Fibroblast of pulmonary artery (primary cell): Measurements from ENCODE around the gene ZNF627.

Source experiments
- DNase-seq: peaks from one replicate; pipeline ENCODE4 v3.0.0-alpha.2; 2010; ENCODE audit warnings: low read depth
- H3K4me3 ChIP-seq: replicated peaks from 2 replicates; pipeline ENCODE4 v1.5.1; 2011; ENCODE audit warnings: low read depth, mild to moderate bottlenecking, control low read depth, low read length, moderate library complexity
- TF ChIP-seq, protein P1 (sequence below): IDR thresholded peaks from 2 replicates; pipeline ENCODE4 v1.5.1; 2011; ENCODE audit warnings: mild to moderate bottlenecking, control low read depth, low read length, inconsistent platforms; ENCODE audit errors: missing control alignments

The ZNF627 gene

GRCh38 chr19:11639245-11639601, 41.9 kb downstream of the ZNF627 start:
- TF ChIP-seq, protein P1, sequence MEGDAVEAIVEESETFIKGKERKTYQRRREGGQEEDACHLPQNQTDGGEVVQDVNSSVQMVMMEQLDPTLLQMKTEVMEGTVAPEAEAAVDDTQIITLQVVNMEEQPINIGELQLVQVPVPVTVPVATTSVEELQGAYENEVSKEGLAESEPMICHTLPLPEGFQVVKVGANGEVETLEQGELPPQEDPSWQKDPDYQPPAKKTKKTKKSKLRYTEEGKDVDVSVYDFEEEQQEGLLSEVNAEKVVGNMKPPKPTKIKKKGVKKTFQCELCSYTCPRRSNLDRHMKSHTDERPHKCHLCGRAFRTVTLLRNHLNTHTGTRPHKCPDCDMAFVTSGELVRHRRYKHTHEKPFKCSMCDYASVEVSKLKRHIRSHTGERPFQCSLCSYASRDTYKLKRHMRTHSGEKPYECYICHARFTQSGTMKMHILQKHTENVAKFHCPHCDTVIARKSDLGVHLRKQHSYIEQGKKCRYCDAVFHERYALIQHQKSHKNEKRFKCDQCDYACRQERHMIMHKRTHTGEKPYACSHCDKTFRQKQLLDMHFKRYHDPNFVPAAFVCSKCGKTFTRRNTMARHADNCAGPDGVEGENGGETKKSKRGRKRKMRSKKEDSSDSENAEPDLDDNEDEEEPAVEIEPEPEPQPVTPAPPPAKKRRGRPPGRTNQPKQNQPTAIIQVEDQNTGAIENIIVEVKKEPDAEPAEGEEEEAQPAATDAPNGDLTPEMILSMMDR, result no peak
- H3K4me3 ChIP-seq, result no peak overlapping the region
- no peak for DNase-seq

- peak; percentile 89 for DNase-seq
- H3K4me3 ChIP-seq, result peak overlapping the region; percentile 74
- TF ChIP-seq, protein P1, result no peak
These were observed 42.6 kb downstream of the ZNF627 start for GRCh38 chr19:11639602-11640471.

- DNase-seq, result no peak
- no peak overlapping the region for H3K4me3 ChIP-seq
- TF ChIP-seq, protein P1, result no peak
These were observed 44.0 kb downstream of the ZNF627 start for GRCh38 chr19:11641244-11641643.

DNA sequence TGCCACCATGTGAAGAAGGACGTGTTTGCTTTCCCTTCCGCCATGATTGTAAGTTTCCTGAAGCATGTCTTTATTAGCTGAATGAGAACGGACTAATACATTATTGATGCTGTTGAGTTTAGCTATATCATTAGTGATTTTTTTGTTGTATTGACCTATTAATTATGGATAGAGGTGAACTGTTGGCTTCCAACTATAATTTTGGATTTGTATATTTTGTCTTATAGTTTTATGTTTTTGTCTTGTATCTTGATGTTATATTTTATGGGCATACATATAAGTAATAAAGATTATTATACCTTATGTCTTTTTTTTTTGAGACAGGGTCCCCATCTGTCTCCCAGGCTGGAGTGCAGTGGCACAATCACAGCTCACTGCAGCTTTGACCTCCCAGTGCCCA, 45.6 kb downstream of the ZNF627 start:
- no peak for DNase-seq
- TF ChIP-seq, protein P1, result no peak
- no peak overlapping the region for H3K4me3 ChIP-seq

DNA sequence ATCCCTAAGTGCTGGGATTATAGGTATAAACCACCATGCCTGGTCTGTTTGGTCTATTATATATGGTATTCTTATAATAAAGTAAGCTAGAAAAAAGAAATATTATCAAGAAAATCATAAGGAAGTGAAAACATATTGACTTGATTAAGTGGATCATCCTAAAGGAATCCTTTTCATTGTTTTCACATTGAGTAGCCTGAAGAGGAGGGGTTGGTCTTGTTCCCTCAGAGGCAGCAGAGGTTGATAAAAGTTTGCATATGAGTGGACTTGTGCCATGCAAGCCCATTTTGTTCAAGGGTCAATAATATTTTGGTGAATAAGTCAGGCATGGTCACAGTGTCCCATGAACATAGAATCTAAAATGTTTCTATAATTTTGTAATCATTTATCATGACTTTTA, 52.7 kb downstream of the ZNF627 start:
- DNase-seq, result no peak
- TF ChIP-seq, protein P1, result no peak
- H3K4me3 ChIP-seq, result no peak overlapping the region

- no peak for DNase-seq
- H3K4me3 ChIP-seq, result no peak overlapping the region
- TF ChIP-seq, protein P1, result no peak
These were observed 53.8 kb downstream of the ZNF627 start for GRCh38 chr19:11651062-11651461.

DNA sequence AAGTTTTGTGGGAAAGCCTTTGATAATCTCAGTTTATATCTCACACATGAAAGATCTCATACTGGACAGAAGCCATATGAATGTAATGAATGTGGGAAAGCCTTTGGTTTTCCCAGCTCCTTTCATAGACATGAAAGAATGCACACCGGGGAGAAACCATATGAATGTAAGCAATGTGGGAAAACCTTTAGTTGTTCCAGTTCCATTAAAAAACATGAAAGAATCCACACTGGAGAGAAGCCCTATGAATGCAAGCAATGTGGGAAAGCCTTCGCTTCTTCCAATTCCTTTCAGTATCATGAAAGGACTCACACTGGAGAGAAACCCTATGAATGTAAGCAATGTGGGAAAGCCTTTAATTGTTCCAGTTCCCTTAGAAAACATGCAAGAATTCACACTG, 54.8 kb downstream of the ZNF627 start:
- TF ChIP-seq, protein P1, result no peak
- H3K4me3 ChIP-seq, result no peak overlapping the region
- no peak for DNase-seq
